WI38 (cell line): ENCODE results near the gene SWAP70.
"Not testable (repeated sequence)": the region's sequence is repeated elsewhere in the genome, so short reads cannot be mapped to it uniquely, and the experiment has no call there.

Experiments used
- H3K4me3 ChIP-seq: 2 replicates; pipeline ENCODE4 v1.5.1; 2011; ENCODE audit warnings: low read depth, mild to moderate bottlenecking, control low read depth, low read length
- CTCF ChIP-seq: IDR thresholded peaks from 2 replicates; pipeline ENCODE4 v1.5.1; 2012; ENCODE audit warnings: low read depth, mild to moderate bottlenecking, control low read depth, low read length

The SWAP70 gene

GRCh38 chr11:9741260-9741659 lies 77.4 kb downstream of the SWAP70 start:
- TF ChIP-seq CTCF: no peak
- no peak overlapping the region for H3K4me3 ChIP-seq

- not testable (repeated sequence) for H3K4me3 ChIP-seq
Observed at GRCh38 chr11:9743512-9743911, 79.6 kb downstream of the SWAP70 start.

GRCh38 chr11:9745411-9746211 lies 81.7 kb downstream of the SWAP70 start:
- no peak overlapping the region for H3K4me3 ChIP-seq
- TF ChIP-seq CTCF: no peak

- no peak overlapping the region for H3K4me3 ChIP-seq
- TF ChIP-seq CTCF: no peak
Observed at GRCh38 chr11:9747229-9747628, 83.4 kb downstream of the SWAP70 start.

GRCh38 chr11:9747828-9748227 lies 84.0 kb downstream of the SWAP70 start:
- H3K4me3 ChIP-seq: no peak overlapping the region
- TF ChIP-seq CTCF: no peak

- TF ChIP-seq CTCF: peak; percentile 64
- no peak overlapping the region for H3K4me3 ChIP-seq
Observed at GRCh38 chr11:9748361-9748970, 84.6 kb downstream of the SWAP70 start.

- no peak overlapping the region for H3K4me3 ChIP-seq
- no peak for TF ChIP-seq CTCF
Observed at GRCh38 chr11:9750551-9750950, 86.7 kb downstream of the SWAP70 start.
